Panc1 (cell line): ENCODE data around the gene ST6GAL2.

Experiments
- POLR2AphosphoS5 ChIP-seq: IDR thresholded peaks from 2 replicates; pipeline ENCODE4 v1.6.1; 2012; ENCODE audit warnings: mild to moderate bottlenecking, low read depth, low read length, moderate library complexity
- REST ChIP-seq, 2 experiments: IDR thresholded peaks; 2 replicates each; pipeline ENCODE4 v1.6.1; 2011 to 2012; ENCODE audit warnings: low read depth in 2 of 2, control low read depth in 1 of 2, low read length in 1 of 2, mild to moderate bottlenecking in 1 of 2, moderate library complexity in 1 of 2; ENCODE audit not compliant: insufficient read depth in 1 of 2
- SIN3A ChIP-seq: IDR thresholded peaks from 2 replicates; pipeline ENCODE4 v1.6.1; 2012; ENCODE audit warnings: low read depth, mild to moderate bottlenecking, low read length, moderate library complexity, borderline replicate concordance; ENCODE audit not compliant: insufficient read depth
- TF ChIP-seq, protein P1 (sequence below): fragments of 450-650 bp; IDR thresholded peaks from 2 replicates; pipeline ENCODE4 v1.5.1; 2017; ENCODE audit warnings: mild to moderate bottlenecking

DNA sequence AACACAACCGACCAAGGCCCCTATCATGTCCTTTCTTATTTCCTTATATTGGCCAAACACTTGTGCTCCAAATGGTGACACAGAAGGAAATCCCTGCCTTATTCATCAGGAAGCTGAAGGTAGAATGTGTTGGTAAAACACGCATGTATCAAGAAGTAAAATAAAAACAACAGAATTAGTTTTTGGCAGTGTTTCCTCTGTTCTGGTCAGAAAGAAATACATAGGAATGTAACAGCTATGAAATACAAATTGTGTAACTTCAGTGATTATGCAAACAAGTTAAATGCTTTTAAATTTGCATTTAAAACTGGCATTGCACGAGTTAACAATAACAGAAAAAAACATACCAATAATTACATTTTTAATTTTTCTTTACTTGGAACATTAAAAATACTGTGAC is 19.3 kb downstream of the ST6GAL2 start:
- TF ChIP-seq, protein P1, sequence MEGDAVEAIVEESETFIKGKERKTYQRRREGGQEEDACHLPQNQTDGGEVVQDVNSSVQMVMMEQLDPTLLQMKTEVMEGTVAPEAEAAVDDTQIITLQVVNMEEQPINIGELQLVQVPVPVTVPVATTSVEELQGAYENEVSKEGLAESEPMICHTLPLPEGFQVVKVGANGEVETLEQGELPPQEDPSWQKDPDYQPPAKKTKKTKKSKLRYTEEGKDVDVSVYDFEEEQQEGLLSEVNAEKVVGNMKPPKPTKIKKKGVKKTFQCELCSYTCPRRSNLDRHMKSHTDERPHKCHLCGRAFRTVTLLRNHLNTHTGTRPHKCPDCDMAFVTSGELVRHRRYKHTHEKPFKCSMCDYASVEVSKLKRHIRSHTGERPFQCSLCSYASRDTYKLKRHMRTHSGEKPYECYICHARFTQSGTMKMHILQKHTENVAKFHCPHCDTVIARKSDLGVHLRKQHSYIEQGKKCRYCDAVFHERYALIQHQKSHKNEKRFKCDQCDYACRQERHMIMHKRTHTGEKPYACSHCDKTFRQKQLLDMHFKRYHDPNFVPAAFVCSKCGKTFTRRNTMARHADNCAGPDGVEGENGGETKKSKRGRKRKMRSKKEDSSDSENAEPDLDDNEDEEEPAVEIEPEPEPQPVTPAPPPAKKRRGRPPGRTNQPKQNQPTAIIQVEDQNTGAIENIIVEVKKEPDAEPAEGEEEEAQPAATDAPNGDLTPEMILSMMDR, result no peak
- TF ChIP-seq REST (IDR thresholded peaks at IDR 0.05; ENCODE audit: insufficient read depth in 1 of 2, low read depth in 2 of 2, low read length in 1 of 2) (no peak), SIN3A (no peak), POLR2AphosphoS5 (no peak)
